Kidney tubule cell (primary cell): ENCODE measurements around the gene ANO5.

Source experiments
- DNase-seq: peaks from one replicate; pipeline ENCODE4 v3.0.0-alpha.2; 2018; ENCODE audit warnings: low spot score

ANO5 gene

GRCh38 chr11:22192642-22193347, at the start of gene ANO5:
Gene ANO5 (plus strand): TSS chr11:22193085. CDS start chr11:22193493, 408 bp downstream.
- peak; percentile 74 for DNase-seq

GRCh38 chr11:22151649-22152197, 41.2 kb upstream of the ANO5 start:
- no peak for DNase-seq

- no peak for DNase-seq
These were observed 35.4 kb upstream of the ANO5 start for GRCh38 chr11:22157531-22157930.

- DNase-seq = no peak
These were observed 31.4 kb upstream of the ANO5 start for GRCh38 chr11:22161489-22161888.

GRCh38 chr11:22162756-22163155, 30.1 kb upstream of the ANO5 start:
- DNase-seq = no peak

GRCh38 chr11:22163394-22163797, 29.5 kb upstream of the ANO5 start:
- DNase-seq = no peak

- no peak for DNase-seq
These were observed 27.8 kb upstream of the ANO5 start for GRCh38 chr11:22165087-22165486.

GRCh38 chr11:22165759-22166513, 26.9 kb upstream of the ANO5 start:
- DNase-seq = no peak

GRCh38 chr11:22169833-22170232, 23.1 kb upstream of the ANO5 start:
- peak; percentile 14 for DNase-seq

- no peak for DNase-seq
These were observed 19.4 kb upstream of the ANO5 start for GRCh38 chr11:22173532-22173931.

- no peak for DNase-seq
These were observed 15.7 kb upstream of the ANO5 start for GRCh38 chr11:22177186-22177585.

- DNase-seq = no peak
These were observed 13.3 kb upstream of the ANO5 start for GRCh38 chr11:22179626-22180025.

GRCh38 chr11:22180131-22180530, 12.8 kb upstream of the ANO5 start:
- DNase-seq = no peak

GRCh38 chr11:22189660-22190059, 3.2 kb upstream of the ANO5 start:
- DNase-seq = no peak

GRCh38 chr11:22190827-22191463, 1.9 kb upstream of the ANO5 start:
- DNase-seq = no peak

- DNase-seq = peak; percentile 58
These were observed 620 bp upstream of the ANO5 start for GRCh38 chr11:22192289-22192641.

- DNase-seq = peak; percentile 21
These were observed 615 bp downstream of the ANO5 start for GRCh38 chr11:22193348-22194051.

- no peak for DNase-seq
These were observed 1.4 kb downstream of the ANO5 start for GRCh38 chr11:22194306-22194705.

GRCh38 chr11:22194907-22195306, 2.0 kb downstream of the ANO5 start:
- DNase-seq = no peak

- DNase-seq = no peak
These were observed 4.5 kb downstream of the ANO5 start for GRCh38 chr11:22197139-22198005.

GRCh38 chr11:22199243-22199642, 6.4 kb downstream of the ANO5 start:
- no peak for DNase-seq
